ENCODE measurements around the gene ERVK3-1. TPM values are rescaled to one million over a fixed set of nuclear protein-coding genes. Genes with fewer than 3 reads are reported as not detected.

The ERVK3-1 gene
- total RNA-seq, 4 donors from 2014 or later = 13.3 to 58.9 (median 36.2) TPM

Small RNA genes lying within 50 kb of the gene (small RNA-seq; reads per million reads assigned to genes)
- gene MIR6806 (0 to 0.53 (median 0.14) reads per million in 4 donors), gene RNA5SP473 (0 to 1.1 (median 0.32) reads per million in 4 donors)

Other genes starting within 250 kb of the ERVK3-1 start
- gene ZNF135, start 246.1 kb upstream of the ERVK3-1 start, total RNA-seq = 10 to 100 TPM in 1 of 4 donors, 1 to 10 TPM in 3; 1.6 to 20.9 (median 2.1) TPM
- 10 to 100 TPM; 30.4 to 50.0 (median 42.8) TPM for gene ZSCAN18, start 207.1 kb upstream of the ERVK3-1 start, total RNA-seq
- gene ZNF329, start 154.6 kb upstream of the ERVK3-1 start, total RNA-seq = 1 to 10 TPM in 3 of 4 donors, under 1 TPM in 1; 0.60 to 5.5 (median 4.0) TPM
- gene ZNF274, start 122.3 kb upstream of the ERVK3-1 start, total RNA-seq = 10 to 100 TPM; 12.5 to 30.8 (median 19.0) TPM
- gene ZNF544, start 76.5 kb upstream of the ERVK3-1 start, total RNA-seq = 10 to 100 TPM in 3 of 4 donors, 1 to 10 TPM in 1; 8.6 to 62.3 (median 25.1) TPM
- 1 to 10 TPM; 4.6 to 6.6 (median 6.3) TPM for gene ZNF8, start 26.4 kb upstream of the ERVK3-1 start, total RNA-seq
- gene ZSCAN22, start 21.6 kb downstream of the ERVK3-1 start, total RNA-seq = 10 to 100 TPM in 1 of 4 donors, 1 to 10 TPM in 3; 3.0 to 11.6 (median 3.3) TPM
- gene A1BG, start 48.1 kb downstream of the ERVK3-1 start, total RNA-seq = 10 to 100 TPM in 1 of 4 donors, 1 to 10 TPM in 1, under 1 TPM in 1, not detected in 1; 0.60 to 25.1 (median 3.7) TPM
- gene ZNF497, start 57.4 kb downstream of the ERVK3-1 start, total RNA-seq = 10 to 100 TPM in 1 of 4 donors, 1 to 10 TPM in 3; 1.3 to 19.3 (median 4.2) TPM
- gene ZNF837, start 75.7 kb downstream of the ERVK3-1 start, total RNA-seq = 10 to 100 TPM in 1 of 4 donors, 1 to 10 TPM in 3; 3.7 to 10.7 (median 6.1) TPM
- gene RPS5, start 81.9 kb downstream of the ERVK3-1 start, total RNA-seq = 1,000 to 10,000 TPM in 1 of 4 donors, 100 to 1,000 TPM in 3; 513 to 1,129 (median 743) TPM
- not detected for gene RNF225, start 90.3 kb downstream of the ERVK3-1 start, total RNA-seq
- gene ZNF584, start 103.3 kb downstream of the ERVK3-1 start, total RNA-seq = 1 to 10 TPM; 3.4 to 8.3 (median 7.3) TPM
- gene ZNF132, start 134.8 kb downstream of the ERVK3-1 start, total RNA-seq = 1 to 10 TPM; 3.0 to 5.1 (median 3.5) TPM
- 10 to 100 TPM in 1 of 4 donors, 1 to 10 TPM in 3; 3.0 to 10.6 (median 6.3) TPM for gene ZNF324B, start 146.2 kb downstream of the ERVK3-1 start, total RNA-seq
- 10 to 100 TPM in 3 of 4 donors, 1 to 10 TPM in 1; 9.4 to 27.5 (median 24.5) TPM for gene ZNF324, start 161.7 kb downstream of the ERVK3-1 start, total RNA-seq
- 10 to 100 TPM in 3 of 4 donors, 1 to 10 TPM in 1; 2.8 to 54.6 (median 18.1) TPM for gene ZNF446, start 171.0 kb downstream of the ERVK3-1 start, total RNA-seq
- 1 to 10 TPM in 3 of 4 donors, not detected in 1; 3.3 to 5.0 (median 4.4) TPM for gene SLC27A5, start 206.6 kb downstream of the ERVK3-1 start, total RNA-seq
- gene ZBTB45, start 214.4 kb downstream of the ERVK3-1 start, total RNA-seq = 10 to 100 TPM; 12.8 to 24.7 (median 18.1) TPM
- 100 to 1,000 TPM; 180 to 694 (median 297) TPM for gene TRIM28, start 238.7 kb downstream of the ERVK3-1 start, total RNA-seq
- 100 to 1,000 TPM in 3 of 4 donors, 10 to 100 TPM in 1; 24.7 to 194 (median 141) TPM for gene CHMP2A, start 249.7 kb downstream of the ERVK3-1 start, total RNA-seq

Data from transverse colon (tissue), 4 donors.